ENCODE data around the gene SLC6A11.

Gene SLC6A11

GRCh38 chr3:10845839-10846656, 30.0 kb downstream of the SLC6A11 start:
- no peaks in the 10 kb centered on the region for H3K27me3 ChIP-seq (ENCODE audit: control insufficient read depth, insufficient read depth, low read length)
- H3K36me3 ChIP-seq (ENCODE audit: control insufficient read depth, low read depth, low read length): no peaks in the 10 kb centered on the region
- no peak overlapping the region for H3K27ac ChIP-seq (ENCODE audit: low read length)
- no peaks in the 10 kb centered on the region for H3K4me1 ChIP-seq (ENCODE audit: control insufficient read depth, low read depth, low read length)
- no peak overlapping the region for H3K4me3 ChIP-seq (ENCODE audit: low read length)
- H3K9me3 ChIP-seq (ENCODE audit: control insufficient read depth, low read depth, low read length): no peaks in the 10 kb centered on the region
- H3K9ac ChIP-seq (ENCODE audit: low read length): no peak overlapping the region

DNA sequence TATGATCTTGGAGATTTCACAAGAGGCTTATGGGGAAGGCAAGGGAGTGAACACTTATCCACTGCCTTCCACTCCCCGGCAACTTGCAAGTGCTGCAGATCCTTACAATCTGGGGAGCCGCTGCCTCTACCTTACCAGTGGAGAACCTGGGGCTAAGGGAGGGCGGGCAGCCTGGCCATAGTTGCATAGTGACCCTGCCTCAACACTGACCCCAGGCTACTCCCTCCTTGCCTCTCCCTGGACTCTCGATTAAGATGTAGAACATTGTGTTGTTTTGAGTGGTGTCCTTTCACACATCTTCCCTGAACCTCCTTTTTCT, 30.6 kb downstream of the SLC6A11 start:
- Histone ChIP-seq H3K27me3 (ENCODE audit: control insufficient read depth, insufficient read depth, low read length) (no peaks in the 10 kb centered on the region), H3K4me3 (ENCODE audit: low read length) (no peak overlapping the region), H3K4me1 (ENCODE audit: control insufficient read depth, low read depth, low read length) (no peaks in the 10 kb centered on the region), H3K36me3 (ENCODE audit: control insufficient read depth, low read depth, low read length) (no peaks in the 10 kb centered on the region), H3K27ac (ENCODE audit: low read length) (no peak overlapping the region), H3K9ac (ENCODE audit: low read length) (no peak overlapping the region), H3K9me3 (ENCODE audit: control insufficient read depth, low read depth, low read length) (no peaks in the 10 kb centered on the region)

GRCh38 chr3:10848261-10848660, 32.2 kb downstream of the SLC6A11 start:
- Histone ChIP-seq H3K9ac (ENCODE audit: low read length) (no peak overlapping the region), H3K36me3 (ENCODE audit: control insufficient read depth, low read depth, low read length) (no peaks in the 10 kb centered on the region), H3K4me3 (ENCODE audit: low read length) (no peak overlapping the region), H3K27ac (ENCODE audit: low read length) (no peak overlapping the region), H3K27me3 (ENCODE audit: control insufficient read depth, insufficient read depth, low read length) (no peaks in the 10 kb centered on the region), H3K4me1 (ENCODE audit: control insufficient read depth, low read depth, low read length) (no peaks in the 10 kb centered on the region), H3K9me3 (ENCODE audit: control insufficient read depth, low read depth, low read length) (no peaks in the 10 kb centered on the region)

GRCh38 chr3:10852066-10852808, 36.2 kb downstream of the SLC6A11 start:
- H3K27ac ChIP-seq (ENCODE audit: low read length): no peak overlapping the region
- no peaks in the 10 kb centered on the region for H3K4me1 ChIP-seq (ENCODE audit: control insufficient read depth, low read depth, low read length)

GRCh38 chr3:10855083-10855870, 39.2 kb downstream of the SLC6A11 start:
- no peaks in the 10 kb centered on the region for H3K4me1 ChIP-seq (ENCODE audit: control insufficient read depth, low read depth, low read length)
- H3K27me3 ChIP-seq (ENCODE audit: control insufficient read depth, insufficient read depth, low read length): no peaks in the 10 kb centered on the region
- H3K4me3 ChIP-seq (ENCODE audit: low read length): no peak overlapping the region
- no peak overlapping the region for H3K9ac ChIP-seq (ENCODE audit: low read length)
- no peak overlapping the region for H3K27ac ChIP-seq (ENCODE audit: low read length)
- no peaks in the 10 kb centered on the region for H3K36me3 ChIP-seq (ENCODE audit: control insufficient read depth, low read depth, low read length)
- H3K9me3 ChIP-seq (ENCODE audit: control insufficient read depth, low read depth, low read length): no peaks in the 10 kb centered on the region

More at GRCh38 chr3:10852066-10852808, 36.2 kb downstream of the SLC6A11 start:
- no peak overlapping the region for H3K9ac ChIP-seq (ENCODE audit: low read length)
- H3K27me3 ChIP-seq (ENCODE audit: control insufficient read depth, insufficient read depth, low read length): no peaks in the 10 kb centered on the region
- H3K4me3 ChIP-seq (ENCODE audit: low read length): no peak overlapping the region
- no peaks in the 10 kb centered on the region for H3K36me3 ChIP-seq (ENCODE audit: control insufficient read depth, low read depth, low read length)
- H3K9me3 ChIP-seq (ENCODE audit: control insufficient read depth, low read depth, low read length): no peaks in the 10 kb centered on the region

DNA sequence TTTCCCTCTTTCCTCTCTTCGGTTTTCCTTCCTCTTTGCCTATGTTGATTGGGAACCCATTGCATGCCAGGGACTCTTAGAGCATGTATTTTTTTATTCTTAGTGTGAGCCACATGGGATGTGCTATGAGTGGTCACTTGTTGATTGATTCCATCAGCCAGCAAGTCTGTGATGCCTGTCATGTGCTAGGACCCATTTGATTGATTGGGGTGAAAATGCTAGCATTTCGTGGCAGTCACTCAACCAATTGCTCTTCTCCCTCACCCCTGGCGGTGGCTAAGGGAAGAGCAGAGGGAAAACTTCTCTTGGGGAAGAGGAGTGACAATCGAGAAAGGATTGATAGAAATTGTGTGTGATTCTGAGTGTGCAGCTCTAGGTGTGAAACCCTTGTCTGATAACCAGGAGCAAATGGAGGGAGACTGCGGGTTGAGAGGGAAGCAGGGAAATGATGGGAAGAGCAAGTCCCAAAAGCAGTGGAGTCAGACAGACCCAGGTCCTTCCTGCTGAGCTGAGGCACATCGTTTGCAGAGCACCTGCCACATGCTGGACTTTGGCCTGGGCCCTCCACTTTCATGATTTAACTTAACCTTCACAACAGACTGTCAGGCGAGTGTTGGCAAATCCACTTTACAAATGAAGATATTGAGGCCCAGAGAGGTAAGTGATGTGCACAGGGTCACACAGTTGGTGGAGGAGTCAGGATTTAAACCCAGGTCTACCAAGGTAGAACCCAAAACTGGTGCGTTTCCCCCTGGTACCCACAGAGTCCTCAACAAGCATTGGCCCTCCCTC, 40.0 kb downstream of the SLC6A11 start:
- no peak overlapping the region for H3K4me3 ChIP-seq (ENCODE audit: low read length)
- no peaks in the 10 kb centered on the region for H3K27me3 ChIP-seq (ENCODE audit: control insufficient read depth, insufficient read depth, low read length)
- no peaks in the 10 kb centered on the region for H3K4me1 ChIP-seq (ENCODE audit: control insufficient read depth, low read depth, low read length)
- no peak overlapping the region for H3K27ac ChIP-seq (ENCODE audit: low read length)
- no peaks in the 10 kb centered on the region for H3K36me3 ChIP-seq (ENCODE audit: control insufficient read depth, low read depth, low read length)
- no peaks in the 10 kb centered on the region for H3K9me3 ChIP-seq (ENCODE audit: control insufficient read depth, low read depth, low read length)
- no peak overlapping the region for H3K9ac ChIP-seq (ENCODE audit: low read length)

DNA sequence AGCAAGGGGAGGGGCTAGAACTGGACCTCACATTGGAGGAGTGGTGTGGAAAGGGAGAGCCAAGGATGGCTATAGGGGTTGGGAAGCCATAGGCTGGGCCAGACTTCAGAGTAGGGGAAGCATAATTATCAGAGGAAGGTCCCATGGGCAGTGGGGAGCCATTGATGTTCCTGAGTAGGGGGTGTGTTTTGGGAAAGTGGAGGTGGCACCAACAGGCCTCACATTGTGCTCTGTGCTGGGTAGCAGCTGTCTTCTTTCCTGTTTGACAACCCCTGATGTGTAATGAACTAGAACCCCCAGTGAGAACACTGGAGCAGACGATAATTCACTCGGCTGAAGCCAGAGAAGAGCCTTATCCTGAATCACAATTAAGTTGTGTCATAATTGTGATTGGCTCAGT, 41.2 kb downstream of the SLC6A11 start:
- H3K9ac ChIP-seq (ENCODE audit: low read length): no peak overlapping the region
- no peaks in the 10 kb centered on the region for H3K27me3 ChIP-seq (ENCODE audit: control insufficient read depth, insufficient read depth, low read length)
- H3K36me3 ChIP-seq (ENCODE audit: control insufficient read depth, low read depth, low read length): no peaks in the 10 kb centered on the region
- no peak overlapping the region for H3K4me3 ChIP-seq (ENCODE audit: low read length)
- H3K9me3 ChIP-seq (ENCODE audit: control insufficient read depth, low read depth, low read length): no peaks in the 10 kb centered on the region
- H3K4me1 ChIP-seq (ENCODE audit: control insufficient read depth, low read depth, low read length): no peaks in the 10 kb centered on the region
- H3K27ac ChIP-seq (ENCODE audit: low read length): no peak overlapping the region

DNA sequence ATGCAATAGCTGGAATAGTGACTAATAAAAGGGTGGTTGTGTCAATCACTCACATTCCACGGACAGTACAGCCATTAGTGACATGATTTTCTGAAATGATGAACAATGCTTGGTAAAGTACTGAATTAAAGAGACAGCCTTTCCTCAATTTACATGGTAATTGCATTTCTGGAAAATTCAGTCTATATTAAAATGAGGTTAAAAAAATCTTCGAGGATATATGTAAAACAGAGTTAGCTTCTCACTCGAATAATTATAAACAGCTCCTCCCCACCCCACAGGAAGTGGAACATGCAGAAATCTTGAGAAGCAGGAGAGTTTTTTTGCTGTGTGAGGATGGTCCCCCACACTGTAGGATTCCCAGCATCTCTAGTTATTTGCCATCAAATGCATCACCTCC, 42.1 kb downstream of the SLC6A11 start:
- Histone ChIP-seq H3K27ac (ENCODE audit: low read length) (no peak overlapping the region), H3K4me3 (ENCODE audit: low read length) (no peak overlapping the region), H3K36me3 (ENCODE audit: control insufficient read depth, low read depth, low read length) (no peaks in the 10 kb centered on the region), H3K9me3 (ENCODE audit: control insufficient read depth, low read depth, low read length) (no peaks in the 10 kb centered on the region), H3K9ac (ENCODE audit: low read length) (no peak overlapping the region), H3K27me3 (ENCODE audit: control insufficient read depth, insufficient read depth, low read length) (no peaks in the 10 kb centered on the region), H3K4me1 (ENCODE audit: control insufficient read depth, low read depth, low read length) (no peaks in the 10 kb centered on the region)

DNA sequence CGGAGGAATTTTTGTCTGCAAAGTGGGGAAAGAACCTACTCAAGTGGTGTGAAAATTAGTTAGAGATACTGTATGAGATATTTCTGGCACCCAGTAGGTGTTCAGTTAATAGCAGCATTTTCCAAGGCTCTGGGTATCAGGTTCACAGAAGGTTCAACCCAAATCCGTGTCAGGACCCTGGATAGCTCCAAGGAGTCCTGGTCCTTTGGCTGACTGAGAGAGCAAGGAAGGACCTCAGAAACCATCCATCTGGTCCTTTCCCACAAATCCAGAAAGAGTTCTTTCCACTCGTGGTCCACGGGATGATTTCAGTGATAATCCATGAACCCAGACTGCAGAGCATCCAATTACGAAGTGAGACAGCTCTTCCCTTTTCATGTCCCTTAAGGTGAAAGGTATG, 51.4 kb downstream of the SLC6A11 start:
- Histone ChIP-seq H3K4me1 (ENCODE audit: control insufficient read depth, low read depth, low read length) (no peaks in the 10 kb centered on the region), H3K27ac (ENCODE audit: low read length) (no peak overlapping the region), H3K36me3 (ENCODE audit: control insufficient read depth, low read depth, low read length) (no peaks in the 10 kb centered on the region), H3K9me3 (ENCODE audit: control insufficient read depth, low read depth, low read length) (no peaks in the 10 kb centered on the region), H3K9ac (ENCODE audit: low read length) (no peak overlapping the region), H3K27me3 (ENCODE audit: control insufficient read depth, insufficient read depth, low read length) (peaks cover 39% of the 10 kb centered on the region), H3K4me3 (ENCODE audit: low read length) (no peak overlapping the region)

- H3K4me1 ChIP-seq (ENCODE audit: control insufficient read depth, low read depth, low read length): no peaks in the 10 kb centered on the region
- H3K9me3 ChIP-seq (ENCODE audit: control insufficient read depth, low read depth, low read length): no peaks in the 10 kb centered on the region
- H3K27ac ChIP-seq (ENCODE audit: low read length): no peak overlapping the region
- no peak overlapping the region for H3K9ac ChIP-seq (ENCODE audit: low read length)
- H3K36me3 ChIP-seq (ENCODE audit: control insufficient read depth, low read depth, low read length): no peaks in the 10 kb centered on the region
- no peak overlapping the region for H3K4me3 ChIP-seq (ENCODE audit: low read length)
- H3K27me3 ChIP-seq (ENCODE audit: control insufficient read depth, insufficient read depth, low read length): peaks cover 59% of the 10 kb centered on the region
These were observed 53.4 kb downstream of the SLC6A11 start for GRCh38 chr3:10869460-10869859.

GRCh38 chr3:10870296-10870695, 54.3 kb downstream of the SLC6A11 start:
- Histone ChIP-seq H3K9ac (ENCODE audit: low read length) (no peak overlapping the region), H3K4me1 (ENCODE audit: control insufficient read depth, low read depth, low read length) (no peaks in the 10 kb centered on the region), H3K4me3 (ENCODE audit: low read length) (no peak overlapping the region), H3K9me3 (ENCODE audit: control insufficient read depth, low read depth, low read length) (no peaks in the 10 kb centered on the region), H3K27ac (ENCODE audit: low read length) (no peak overlapping the region), H3K27me3 (ENCODE audit: control insufficient read depth, insufficient read depth, low read length) (peaks cover 67% of the 10 kb centered on the region), H3K36me3 (ENCODE audit: control insufficient read depth, low read depth, low read length) (no peaks in the 10 kb centered on the region)

Data from iPS-18a (cell line).